ENCODE data around the gene LRWD1. TPM values are rescaled to one million over a fixed set of nuclear protein-coding genes. Genes with fewer than 3 reads are reported as not detected.
"Not testable (repeated sequence)": the region's sequence is repeated elsewhere in the genome, so short reads cannot be mapped to it uniquely, and the experiment has no call there.

The LRWD1 gene
- total RNA-seq, 1 donor from 2014 or later = 14.8 TPM

DNA sequence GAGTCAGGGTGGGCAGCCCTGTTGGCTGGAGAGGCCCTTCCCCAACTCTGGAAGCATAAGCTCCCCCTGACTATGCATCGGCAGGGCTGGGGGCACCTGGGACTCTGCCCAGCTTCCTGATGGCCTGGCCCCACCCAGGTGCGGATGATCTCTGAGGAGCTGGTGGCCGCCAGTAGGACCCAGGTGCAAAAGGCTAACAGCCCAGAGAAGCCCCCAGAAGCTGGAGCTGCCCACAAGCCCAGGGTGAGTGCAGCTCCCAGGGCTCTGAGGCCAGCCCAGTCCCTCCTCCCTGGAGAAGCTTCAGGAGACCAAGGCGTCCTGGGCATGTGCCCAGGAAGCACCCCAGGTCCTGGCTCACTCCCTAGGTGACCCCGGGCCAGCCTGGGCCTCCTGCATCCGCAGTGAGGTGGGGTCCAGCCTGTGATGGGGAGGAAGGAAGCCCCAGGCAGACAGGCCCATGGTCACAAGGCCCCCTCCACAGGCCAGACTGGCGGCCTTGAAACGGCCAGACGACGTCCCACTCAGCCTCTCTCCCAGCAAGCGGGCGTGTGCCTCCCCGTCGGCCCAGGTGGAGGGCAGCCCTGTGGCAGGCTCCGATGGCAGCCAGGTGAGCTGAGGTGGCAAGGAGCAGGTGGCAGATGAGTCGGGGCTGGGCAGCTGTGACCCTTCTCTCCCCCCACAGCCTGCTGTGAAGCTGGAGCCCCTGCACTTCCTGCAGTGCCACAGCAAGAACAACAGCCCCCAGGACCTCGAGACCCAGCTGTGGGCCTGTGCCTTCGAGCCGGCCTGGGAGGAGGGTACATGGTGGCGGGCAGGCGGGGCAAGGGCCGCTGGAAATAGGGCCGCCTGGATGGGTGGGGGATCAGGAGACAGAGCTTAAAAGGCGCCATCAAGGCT, 3.0 kb downstream of the LRWD1 start:
- DNase-seq (ENCODE audit: low spot score) = no peak

DNA sequence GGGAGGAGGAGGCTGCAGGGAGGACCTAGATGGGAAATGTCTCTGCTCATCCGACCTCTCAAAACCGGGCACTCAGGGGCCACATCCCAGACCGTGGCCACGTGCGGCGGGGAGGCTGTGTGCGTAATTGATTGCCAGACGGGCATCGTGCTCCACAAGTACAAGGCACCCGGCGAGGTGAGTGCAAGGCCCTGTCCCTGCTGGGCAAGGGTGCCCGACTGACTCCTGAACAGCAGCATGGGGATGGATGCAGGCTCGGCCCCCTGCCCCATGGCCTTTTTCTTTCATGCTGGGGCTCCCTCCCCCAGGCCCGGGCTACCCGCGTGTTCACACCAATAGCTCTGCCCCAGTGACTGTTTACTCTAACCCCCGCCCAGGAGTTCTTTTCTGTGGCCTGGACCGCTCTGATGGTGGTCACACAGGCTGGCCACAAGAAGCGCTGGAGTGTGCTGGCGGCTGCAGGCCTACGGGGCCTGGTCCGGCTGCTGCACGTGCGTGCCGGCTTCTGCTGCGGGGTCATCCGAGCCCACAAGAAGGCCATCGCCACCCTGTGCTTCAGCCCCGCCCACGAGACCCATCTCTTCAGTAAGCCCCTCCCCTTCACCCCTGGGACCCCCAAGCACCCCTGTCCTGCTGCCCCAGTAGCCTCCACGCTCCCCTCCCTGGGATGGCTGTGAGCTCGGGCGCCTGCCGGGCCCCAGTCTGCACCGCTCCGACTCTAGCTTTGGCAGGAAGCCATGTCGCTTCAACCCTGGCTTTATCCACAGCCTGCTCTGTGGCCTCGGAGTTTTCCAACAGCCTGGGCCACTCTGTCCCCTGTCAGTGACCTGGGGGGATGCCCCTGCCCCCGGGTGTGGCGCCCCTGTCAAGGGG, 3.9 kb downstream of the LRWD1 start:
- DNase-seq (ENCODE audit: low spot score) = peak; percentile 78

DNA sequence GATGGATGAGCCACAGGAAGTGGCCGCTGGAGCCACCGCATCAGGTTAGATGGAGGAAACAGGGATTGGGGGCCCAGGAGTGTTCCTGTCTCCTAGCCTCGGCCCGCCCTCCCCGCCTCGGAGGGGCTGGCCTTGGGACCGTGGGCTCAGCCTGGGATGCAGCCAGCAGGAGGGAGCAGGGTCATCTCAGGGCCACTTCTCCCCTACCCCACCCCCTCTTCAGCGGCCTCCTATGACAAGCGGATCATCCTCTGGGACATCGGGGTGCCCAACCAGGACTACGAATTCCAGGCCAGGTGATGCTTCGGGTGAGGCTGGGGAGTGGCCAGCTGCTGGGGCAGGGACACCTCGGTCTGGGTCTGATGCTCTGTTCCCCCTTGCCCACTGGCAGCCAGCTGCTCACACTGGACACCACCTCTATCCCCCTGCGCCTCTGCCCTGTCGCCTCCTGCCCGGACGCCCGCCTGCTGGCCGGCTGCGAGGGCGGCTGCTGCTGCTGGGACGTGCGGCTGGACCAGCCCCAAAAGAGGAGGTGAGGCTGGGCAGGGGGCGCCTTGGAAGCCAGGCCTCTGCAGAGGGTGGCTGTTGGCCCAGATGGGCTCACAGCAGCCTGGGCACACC, 4.7 kb downstream of the LRWD1 start:
- DNase-seq (ENCODE audit: low spot score) = peak; percentile 86

DNA sequence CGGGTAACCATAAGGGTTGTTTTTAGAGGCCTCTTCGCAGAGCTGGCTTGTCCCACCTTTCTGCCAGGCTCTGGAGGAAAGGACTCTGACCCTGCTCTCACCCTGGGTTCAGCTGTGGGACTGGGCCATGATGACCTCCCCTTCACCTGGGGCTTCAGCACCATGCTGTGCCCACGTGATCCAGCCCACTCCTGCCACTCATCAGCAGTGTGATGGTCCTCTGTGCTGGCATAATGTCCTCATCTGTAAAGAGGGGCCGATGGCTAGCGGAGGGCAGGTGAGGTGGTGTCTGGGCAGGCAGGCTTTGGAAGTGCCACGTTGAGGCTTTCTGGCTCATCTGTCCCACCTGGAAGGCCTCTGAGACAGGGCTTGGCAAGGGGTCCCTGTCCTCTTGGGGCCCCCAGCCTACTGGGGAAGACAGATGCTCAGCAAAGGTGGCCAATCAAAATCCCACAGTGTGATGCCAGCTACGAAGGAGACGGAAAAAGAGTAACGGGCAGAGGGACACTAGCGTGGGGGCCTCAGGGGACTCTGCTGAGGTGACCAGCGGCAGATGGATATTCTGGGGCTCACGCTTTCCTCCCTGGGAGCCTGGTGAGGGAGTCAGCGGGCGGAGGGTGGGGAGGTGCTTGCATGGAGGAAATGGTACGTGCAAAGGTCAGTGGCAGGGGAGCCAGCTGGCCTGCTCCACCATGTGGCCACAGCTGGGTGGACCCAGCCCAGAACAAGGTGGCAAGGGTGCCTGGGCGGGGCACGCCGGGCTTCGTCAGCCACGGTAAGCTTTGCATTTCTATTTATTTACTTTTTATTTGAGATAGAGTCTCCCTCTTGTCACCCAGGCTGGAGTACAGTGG, 5.4 kb downstream of the LRWD1 start:
- peak; percentile 85 for DNase-seq (ENCODE audit: low spot score)

DNA sequence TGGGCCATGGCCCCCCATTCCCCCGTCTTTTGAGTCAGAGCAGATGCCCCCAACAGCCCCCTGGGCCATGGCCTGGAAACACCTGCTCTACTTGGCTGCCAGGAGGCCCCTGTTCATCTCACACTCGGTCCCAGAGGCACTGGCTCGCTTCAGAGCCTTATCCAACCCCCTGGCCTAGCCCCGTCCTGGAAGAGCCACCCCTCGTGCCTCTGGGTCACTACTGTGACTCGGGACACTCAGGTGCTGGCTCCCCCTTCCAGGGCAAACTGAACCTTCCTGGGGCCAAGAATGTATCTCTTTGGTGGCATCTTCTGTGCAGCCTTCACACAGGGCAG, 7.0 kb downstream of the LRWD1 start:
- DNase-seq (ENCODE audit: low spot score) = peak; percentile 72

DNA sequence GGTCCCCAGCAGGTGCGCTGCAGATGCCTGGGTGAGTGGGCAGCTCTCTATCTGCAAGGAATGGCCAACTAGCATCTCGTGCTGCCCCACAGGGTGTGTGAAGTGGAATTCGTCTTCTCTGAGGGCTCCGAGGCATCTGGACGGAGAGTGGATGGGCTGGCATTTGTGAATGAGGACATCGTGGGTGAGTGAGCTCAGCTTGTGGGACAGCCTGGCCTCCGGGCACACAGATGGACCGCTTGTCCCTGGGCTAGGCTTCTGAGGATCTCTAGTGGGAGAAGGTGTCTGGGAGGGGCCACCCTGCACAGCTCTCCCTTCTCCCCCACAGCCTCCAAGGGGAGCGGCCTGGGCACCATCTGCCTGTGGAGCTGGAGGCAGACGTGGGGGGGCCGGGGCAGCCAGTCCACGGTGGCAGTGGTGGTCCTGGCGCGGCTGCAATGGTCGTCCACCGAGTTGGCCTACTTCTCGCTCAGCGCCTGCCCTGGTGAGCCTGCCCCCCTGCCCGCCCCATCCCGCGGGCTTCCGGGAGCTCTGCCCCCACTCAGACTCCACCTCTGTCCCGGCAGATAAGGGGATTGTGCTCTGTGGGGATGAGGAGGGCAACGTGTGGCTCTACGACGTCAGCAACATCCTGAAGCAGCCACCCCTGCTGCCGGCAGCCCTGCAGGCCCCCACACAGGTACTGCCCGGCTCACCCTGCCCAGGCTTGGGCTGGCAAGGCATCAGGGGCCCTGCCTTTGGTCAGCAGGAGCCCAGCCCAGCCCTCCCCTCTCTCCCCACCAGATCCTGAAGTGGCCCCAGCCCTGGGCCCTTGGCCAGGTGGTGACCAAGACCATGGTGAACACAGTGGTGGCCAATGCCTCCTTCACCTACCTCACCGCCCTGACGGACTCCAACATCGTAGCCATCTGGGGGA, 7.6 kb downstream of the LRWD1 start:
- peak; percentile 87 for DNase-seq (ENCODE audit: low spot score)

DNA sequence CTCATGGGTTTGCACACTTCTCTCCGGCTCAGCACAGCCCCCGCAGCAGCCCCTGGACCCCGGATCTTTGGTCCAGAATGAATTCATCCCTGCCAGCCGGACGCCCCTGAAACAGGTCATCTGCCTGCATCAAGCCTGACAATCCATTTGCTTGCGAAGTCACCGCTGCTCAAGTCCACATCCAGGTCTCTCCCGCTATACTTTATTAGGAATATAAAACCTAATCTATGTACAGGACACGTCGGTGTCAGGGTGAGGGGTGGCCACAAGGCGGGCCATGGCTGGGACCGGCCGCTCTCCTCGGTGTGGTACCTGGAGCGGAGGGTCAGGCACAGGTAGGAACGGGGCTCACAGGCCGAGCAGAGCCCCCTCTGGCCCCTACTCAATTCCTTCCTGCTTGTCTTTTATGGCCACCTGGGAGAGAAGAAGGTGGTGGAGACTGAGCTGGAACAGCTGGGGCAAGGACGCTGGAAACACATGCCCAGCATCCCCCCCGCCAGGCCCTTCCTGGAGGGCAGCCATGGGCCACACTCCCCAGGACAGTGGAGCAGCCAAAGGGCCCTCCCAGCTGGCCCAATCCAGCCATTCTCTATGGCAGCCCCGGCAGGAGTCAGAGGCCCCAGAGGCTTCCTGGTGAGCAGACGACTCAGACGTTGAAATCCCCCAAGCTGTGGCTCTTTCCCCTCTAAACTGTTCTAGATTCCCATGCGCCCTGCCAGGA, 8.6 kb downstream of the LRWD1 start:
- DNase-seq (ENCODE audit: low spot score) = peak; percentile 82

DNA sequence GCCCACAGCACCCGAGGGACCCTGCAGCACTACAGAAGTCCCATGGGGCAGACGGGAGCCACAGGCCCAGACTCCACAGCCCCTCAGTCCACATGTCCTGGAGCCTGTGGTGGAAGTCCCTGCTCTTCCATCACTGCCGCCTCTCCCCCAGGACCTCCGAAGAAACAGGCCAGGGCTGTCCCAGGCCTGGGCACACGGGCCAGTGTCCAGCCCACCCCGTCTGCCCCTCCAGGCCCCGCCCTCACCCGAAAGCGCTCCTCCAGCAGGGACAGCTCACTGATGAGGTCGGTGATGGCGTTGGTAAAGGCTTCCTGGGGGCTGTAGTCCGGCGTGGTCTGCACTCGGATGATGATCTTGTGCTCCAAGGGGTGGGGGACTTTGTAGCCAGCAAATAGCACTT, 9.3 kb downstream of the LRWD1 start:
- DNase-seq (ENCODE audit: low spot score) = peak; percentile 30

DNA sequence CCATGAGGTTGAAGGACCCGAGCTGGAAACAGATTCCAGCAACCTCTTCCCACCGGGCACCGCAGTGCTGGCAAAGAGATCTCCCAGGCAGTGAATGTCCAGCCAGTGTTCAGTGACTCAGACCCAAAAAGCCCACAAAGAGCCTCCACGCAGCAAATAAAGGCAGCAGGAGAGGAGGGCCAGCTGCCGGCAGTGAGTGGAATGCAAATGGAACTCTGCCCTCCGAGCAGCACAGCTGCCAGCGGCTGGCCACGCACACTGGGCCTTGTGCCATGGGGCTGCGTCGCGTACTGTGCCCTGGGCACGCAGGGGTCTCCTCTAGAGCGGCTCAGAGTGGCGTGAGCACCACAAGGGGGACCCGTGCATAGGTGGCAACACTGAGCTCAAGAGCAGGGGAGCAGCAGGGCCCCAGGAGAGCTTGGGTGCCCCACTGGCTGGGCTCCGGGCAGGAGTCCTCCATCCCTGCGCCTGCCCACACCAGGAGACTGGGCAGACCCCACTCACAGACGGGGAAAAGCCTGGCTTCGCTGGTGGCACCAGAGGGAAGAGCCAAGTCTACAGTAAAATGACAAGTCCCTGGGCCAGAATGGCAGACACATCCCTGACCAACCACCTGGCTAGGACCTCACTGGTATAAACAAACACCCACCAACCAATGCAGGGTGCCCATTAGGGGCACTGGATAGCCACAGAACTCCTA, 10.1 kb downstream of the LRWD1 start:
- peak; percentile 22 for DNase-seq (ENCODE audit: low spot score)

DNA sequence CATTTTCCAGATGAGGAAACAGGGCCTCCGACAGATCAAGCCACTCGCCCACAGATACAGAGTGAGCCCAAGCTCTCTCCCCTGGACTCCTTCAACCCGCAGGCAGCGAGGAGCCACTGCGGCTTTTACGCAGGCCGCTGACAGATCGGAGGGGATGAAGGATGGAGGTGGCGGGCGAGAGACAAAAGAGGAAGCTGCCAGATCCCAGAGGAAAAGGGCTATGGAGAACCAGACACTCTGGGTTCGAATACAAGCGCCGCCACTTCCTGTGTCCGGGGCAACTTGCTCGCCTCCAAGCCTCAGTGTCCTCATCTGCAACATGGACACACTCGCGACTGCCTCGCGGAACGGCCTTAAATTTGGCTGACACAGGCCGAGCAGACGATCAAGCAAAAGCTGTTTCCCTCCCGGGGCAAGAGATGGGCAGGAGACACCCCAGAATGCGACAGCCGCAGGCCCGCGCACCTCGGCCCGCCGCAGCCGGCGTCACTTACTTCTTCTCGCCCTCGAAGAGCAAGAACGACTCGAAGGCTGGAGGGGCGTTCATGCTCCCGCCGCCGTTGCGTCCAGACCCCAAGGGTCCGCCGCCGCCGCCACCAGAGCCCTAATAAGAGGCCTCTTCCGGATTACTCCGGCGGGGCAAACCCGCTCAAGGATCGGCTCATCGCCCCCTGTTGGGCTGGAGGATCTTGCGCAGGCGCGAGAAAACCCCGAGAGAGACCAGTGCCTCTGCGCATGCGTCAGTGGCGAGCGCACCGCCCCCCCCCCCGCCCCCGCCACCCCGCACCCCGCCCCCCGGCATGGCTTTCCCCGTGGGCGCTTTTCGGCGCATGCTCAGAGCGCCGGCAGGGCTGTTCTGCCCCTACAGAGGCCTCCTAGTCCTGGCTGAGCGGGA, 13.8 kb downstream of the LRWD1 start, which contains the start of gene POLR2J:
POLR2J (minus strand) TSS at position 609 of the 895 bp plus-strand sequence; CDS start at position 547, 62 bp downstream.
- peak; percentile 90 for DNase-seq (ENCODE audit: low spot score)

DNA sequence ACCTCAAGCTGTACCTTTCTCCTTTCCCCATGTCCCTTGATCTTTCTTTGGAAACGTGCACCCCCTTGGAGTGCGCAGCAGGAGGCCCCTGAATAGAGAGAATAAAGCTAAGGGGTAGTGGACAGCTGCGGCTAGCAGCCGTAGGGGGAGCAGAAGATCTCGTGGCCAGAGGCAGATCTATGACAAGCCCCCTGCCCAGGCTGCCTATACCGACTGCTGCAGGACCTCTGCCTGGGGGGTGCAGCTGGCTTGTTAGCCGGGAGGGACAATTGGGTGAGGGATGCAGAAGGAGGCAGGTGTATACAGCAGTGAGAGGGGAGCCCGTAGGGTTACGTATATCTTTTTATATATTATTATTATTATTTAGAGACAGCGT, 14.4 kb downstream of the LRWD1 start:
- DNase-seq (ENCODE audit: low spot score) = not testable (repeated sequence)

DNA sequence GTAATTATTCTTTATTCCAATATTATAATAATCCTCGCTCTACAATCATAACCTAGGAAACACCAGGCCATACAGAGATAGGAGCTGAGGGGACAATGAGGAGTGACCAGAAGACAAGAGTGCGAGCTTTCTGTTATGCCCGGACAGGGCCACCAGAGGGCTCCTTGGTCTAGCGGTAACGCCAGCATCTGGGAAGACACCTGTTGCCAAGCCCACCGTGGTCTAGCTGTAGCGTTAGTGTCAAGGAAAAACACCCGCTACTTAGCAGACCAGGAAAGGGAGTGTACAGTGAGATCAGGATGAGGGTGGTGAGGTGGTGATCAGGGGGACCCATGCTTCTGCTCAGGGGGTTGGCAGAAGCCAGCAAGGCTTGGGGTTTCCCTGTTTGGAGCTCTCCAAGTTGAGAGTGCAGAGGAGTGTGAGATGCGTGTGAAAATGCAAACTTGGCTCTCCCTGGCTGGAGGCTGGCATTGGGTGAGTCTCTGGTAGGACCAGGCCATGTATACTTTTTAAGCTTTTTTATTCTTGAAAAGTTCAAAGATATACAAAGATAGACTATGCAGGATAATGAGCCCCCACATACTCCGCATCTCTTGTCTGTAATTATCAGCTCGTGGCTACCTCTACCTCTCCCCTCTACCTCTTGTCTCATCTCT, 15.3 kb downstream of the LRWD1 start:
- peak; percentile 30 for DNase-seq (ENCODE audit: low spot score)

DNA sequence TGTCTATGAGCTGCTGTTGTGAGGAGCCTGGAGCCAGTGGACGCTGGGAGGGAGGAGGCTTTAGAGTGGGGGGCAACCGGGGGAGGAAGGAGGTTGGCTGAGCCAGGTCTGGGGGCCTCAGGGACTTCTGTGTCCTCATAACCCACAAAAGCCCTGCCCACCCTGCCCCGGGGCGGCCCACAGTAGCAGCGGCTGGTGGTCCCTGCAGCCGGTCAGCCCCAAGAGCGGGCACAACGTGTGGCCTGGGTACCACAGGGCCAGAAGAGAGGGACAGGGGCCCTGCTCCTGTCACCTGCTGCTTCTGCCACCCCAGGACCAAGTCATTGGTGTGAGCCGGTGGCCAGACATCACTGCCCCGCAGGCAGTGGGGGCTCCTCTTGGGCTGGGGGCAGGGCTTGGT, 17.2 kb downstream of the LRWD1 start:
- not testable (repeated sequence) for DNase-seq (ENCODE audit: low spot score)

DNA sequence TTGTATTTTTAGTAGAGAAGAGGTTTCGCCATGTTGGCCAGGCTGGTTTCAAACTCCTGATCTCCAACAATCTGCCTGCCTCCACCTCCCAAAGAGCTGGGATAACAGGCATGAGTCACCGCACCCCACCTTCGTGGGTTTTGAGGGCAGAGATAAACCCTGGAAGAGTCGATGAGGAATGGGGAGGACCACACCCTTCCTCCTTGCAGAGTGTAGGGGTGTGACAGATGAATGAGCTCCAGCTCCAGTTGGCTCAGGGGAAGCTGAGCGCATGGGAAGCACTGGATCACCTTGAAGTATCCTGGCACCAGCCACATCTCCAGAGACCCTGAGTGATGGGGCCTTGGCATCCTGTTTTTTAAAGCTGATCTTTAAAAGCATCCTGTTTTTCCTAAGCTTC, 19.5 kb downstream of the LRWD1 start:
- not testable (repeated sequence) for DNase-seq (ENCODE audit: low spot score)

DNA sequence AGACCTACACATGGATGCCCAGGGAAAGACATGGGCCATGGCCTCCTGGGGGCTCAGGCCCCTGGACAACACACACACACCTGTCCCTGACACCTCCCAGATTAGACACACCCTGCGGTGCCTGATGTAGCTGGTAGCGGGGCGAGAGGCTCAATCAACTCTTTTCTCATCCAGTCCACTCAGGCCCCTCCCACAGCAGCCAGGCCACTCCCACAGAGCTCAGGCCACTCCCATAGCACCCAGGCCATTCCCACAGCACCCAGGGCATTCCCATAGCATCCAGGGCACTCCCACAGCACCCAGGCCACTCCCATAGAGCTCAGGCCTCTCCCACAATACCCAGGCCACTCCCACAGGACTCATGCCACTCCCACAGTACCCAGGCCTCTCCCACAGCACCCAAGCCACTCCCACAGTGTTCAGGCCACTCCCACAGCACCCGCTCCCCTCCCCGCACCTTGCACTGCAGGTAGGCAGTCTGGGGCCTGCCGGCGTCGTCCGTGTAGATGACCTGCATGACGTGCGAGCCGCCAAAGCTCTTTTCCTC, 25.8 kb downstream of the LRWD1 start:
- DNase-seq (ENCODE audit: low spot score) = peak; percentile 74

DNA sequence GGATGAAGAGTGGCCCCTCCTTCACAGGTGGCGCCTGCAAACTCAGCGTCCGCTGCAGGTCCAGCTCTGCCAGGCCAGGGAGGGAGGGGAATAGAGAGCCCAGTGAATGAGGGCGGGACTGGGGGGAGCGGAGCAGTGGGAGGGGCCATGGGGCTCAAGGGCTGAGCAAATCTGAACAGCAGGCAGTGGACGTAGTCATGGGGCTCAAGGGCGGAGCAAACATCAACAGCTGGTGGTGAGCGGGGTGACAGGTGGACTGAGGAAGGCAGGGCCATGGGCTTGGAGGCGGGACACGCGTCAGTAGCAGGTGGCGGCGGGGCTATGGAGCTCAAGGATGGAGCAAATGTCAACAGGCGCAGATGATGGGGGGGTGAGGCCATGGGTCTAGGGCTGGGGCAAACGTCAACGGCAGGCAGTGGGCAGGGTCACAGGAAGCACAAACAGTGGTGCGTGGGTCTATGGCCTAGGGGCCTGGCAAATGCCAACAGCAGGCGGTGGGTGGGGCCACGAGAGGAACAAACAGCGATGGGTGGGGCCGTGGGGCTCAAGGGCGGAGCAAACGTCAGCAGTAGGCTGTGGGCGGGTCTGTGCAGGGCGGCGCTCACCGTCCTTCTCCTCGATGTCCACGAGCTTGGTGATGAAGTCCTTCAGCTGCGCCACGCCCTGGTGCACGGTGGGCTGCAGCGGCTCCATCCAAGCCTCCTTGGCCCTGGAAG, 28.6 kb downstream of the LRWD1 start:
- not testable (repeated sequence) for DNase-seq (ENCODE audit: low spot score)

Measured in mesenteric fat pad (tissue), 1 donor.